K562 (cell line): ENCODE measurements around the gene NFATC2. TPM values are rescaled to one million over a fixed set of nuclear protein-coding genes. Genes with fewer than 3 reads are reported as not detected.

Source experiments
- FOXA1 ChIP-seq: fragments of 450-650 bp; IDR thresholded peaks from 2 replicates; pipeline ENCODE4 v1.6.1; 2016; ENCODE audit warnings: mild to moderate bottlenecking, borderline replicate concordance
- HDAC1 ChIP-seq, 2 experiments: fragments of 450-650 bp; IDR thresholded peaks; 2 replicates each; pipeline ENCODE4 v1.6.1; 2016 to 2017; ENCODE audit warnings: inconsistent platforms in 1 of 2, mild to moderate bottlenecking in 1 of 2, moderate library complexity in 1 of 2
- MITF ChIP-seq: IDR thresholded peaks from 2 replicates; pipeline ENCODE4 v1.6.1; 2014; ENCODE audit warnings: antibody characterized with exemption
- ZBTB8A ChIP-seq: fragments of 450-650 bp; IDR thresholded peaks from 2 replicates; pipeline ENCODE4 v1.6.1; 2018; ENCODE audit warnings: mild to moderate bottlenecking, moderate library complexity; ENCODE audit not compliant: partially characterized antibody
- ZNF408 ChIP-seq: fragments of 250-450 bp; sonication (Bioruptor Pico); IDR thresholded peaks from 2 replicates; pipeline ENCODE4 v1.4.0; 2020; ENCODE audit warnings: low read depth, mild to moderate bottlenecking, moderate library complexity
- ZNF79 ChIP-seq: fragments of 250-450 bp; sonication (Bioruptor Pico); IDR thresholded peaks from 2 replicates; pipeline ENCODE4 v1.4.0; 2020; ENCODE audit warnings: low read depth, mild to moderate bottlenecking, moderate library complexity
- ZSCAN29 ChIP-seq: fragments of 450-650 bp; IDR thresholded peaks from 2 replicates; pipeline ENCODE4 v1.6.1; 2017
- polyA plus RNA-seq, 8 experiments: library from polyadenylated mRNA; depleted of rRNA in 4 of 8; stranded (reverse) in 5 of 8; unstranded in 3 of 8; fragments of >200 nt; fragmentation: Nextera tagmentation in 2 of 8; fragmentation: Illumina TruSeq in 1 of 8; extraction: Ambion mirVana in 2 of 8; extraction: Trizol in 1 of 8; gene quantifications; 2 replicates each; pipeline versions ENCODE4 v1.2.1 to v1.2.3, GENCODE V29; 2011 to 2014; ENCODE audit warnings: inconsistent platforms in 1 of 8, missing spikeins in 1 of 8
- total RNA-seq, 7 experiments: library from RNA; depleted of rRNA in 6 of 7; stranded (reverse); fragments of >200 nt in 6 of 7; fragmentation: Illumina TruSeq in 2 of 7; extraction: Trizol in 2 of 7; gene quantifications; 2 replicates each; pipeline versions ENCODE4 v1.2.1 to v1.2.3, GENCODE V29; 2011 to 2021; ENCODE audit warnings: low replicate concordance in 1 of 7
- TF ChIP-seq, protein P1 (sequence below), 2 experiments: fragments of 450-650 bp; IDR thresholded peaks; 2 replicates each; pipeline ENCODE4 v1.6.1; 2016; ENCODE audit warnings: mild to moderate bottlenecking in 2 of 2, borderline replicate concordance in 1 of 2, low read depth in 1 of 2, moderate library complexity in 1 of 2
- TF ChIP-seq, protein P2 (sequence below), 2 experiments: fragments of 450-650 bp; conservative IDR thresholded peaks; 2 replicates each; pipeline ENCODE4 v1.6.1; 2017; ENCODE audit warnings: mild to moderate bottlenecking in 2 of 2, moderate library complexity in 2 of 2
- TF ChIP-seq, protein P3 (sequence below): sonication (generic); formaldehyde crosslinking; IDR thresholded peaks from 2 replicates; pipeline ENCODE4 v1.4.0; 2020; ENCODE audit warnings: mild to moderate bottlenecking, missing genetic modification reagents

Gene NFATC2
- total and polyA plus RNA-seq, 9 of the 15 experiments (the other 6 are each of a cell fraction or from before 2014, with no cell fraction given): 1.9 to 11.2 (median 3.0) TPM

DNA sequence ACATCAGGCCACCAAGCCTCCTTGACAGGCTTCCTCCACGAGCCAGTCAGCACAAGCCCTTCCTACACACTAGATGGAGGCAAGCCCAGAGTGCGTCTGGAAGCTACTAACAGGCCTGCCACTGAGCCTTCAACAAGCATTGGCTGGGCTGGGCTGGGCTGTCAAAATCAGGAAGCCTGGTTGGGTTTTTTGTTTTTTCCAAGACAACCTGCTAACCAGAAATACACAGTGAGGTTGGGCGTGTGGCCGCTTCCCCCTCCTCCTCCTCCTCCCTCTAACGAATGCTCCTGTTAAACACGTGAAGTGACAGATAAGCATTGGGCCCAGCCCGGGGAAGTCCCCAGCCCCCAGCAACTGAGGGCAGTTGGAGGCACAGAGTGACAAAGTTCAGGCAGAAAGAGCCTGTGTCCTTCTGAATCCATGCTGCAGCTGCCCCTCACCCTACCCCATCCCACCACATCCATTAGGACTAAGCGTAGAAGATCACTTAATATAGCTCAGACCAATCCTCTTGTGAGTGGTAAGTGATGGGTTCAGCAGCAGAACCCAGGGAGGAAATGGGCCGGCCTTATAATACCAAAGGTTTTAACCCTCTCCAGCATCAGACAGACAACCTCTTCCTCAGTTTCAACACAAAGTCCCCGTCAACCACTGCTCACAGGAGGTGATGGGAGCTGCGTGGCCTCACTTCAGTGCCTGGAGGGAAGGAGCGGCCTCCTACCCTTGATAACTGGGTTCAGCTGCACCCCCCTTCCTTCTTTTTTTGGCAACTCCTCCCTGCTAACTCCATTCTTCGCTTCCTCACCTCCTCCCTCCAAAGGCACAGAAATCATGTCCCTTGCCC is 1.1 kb downstream of the NFATC2 start (continued):
- TF ChIP-seq, protein P1, sequence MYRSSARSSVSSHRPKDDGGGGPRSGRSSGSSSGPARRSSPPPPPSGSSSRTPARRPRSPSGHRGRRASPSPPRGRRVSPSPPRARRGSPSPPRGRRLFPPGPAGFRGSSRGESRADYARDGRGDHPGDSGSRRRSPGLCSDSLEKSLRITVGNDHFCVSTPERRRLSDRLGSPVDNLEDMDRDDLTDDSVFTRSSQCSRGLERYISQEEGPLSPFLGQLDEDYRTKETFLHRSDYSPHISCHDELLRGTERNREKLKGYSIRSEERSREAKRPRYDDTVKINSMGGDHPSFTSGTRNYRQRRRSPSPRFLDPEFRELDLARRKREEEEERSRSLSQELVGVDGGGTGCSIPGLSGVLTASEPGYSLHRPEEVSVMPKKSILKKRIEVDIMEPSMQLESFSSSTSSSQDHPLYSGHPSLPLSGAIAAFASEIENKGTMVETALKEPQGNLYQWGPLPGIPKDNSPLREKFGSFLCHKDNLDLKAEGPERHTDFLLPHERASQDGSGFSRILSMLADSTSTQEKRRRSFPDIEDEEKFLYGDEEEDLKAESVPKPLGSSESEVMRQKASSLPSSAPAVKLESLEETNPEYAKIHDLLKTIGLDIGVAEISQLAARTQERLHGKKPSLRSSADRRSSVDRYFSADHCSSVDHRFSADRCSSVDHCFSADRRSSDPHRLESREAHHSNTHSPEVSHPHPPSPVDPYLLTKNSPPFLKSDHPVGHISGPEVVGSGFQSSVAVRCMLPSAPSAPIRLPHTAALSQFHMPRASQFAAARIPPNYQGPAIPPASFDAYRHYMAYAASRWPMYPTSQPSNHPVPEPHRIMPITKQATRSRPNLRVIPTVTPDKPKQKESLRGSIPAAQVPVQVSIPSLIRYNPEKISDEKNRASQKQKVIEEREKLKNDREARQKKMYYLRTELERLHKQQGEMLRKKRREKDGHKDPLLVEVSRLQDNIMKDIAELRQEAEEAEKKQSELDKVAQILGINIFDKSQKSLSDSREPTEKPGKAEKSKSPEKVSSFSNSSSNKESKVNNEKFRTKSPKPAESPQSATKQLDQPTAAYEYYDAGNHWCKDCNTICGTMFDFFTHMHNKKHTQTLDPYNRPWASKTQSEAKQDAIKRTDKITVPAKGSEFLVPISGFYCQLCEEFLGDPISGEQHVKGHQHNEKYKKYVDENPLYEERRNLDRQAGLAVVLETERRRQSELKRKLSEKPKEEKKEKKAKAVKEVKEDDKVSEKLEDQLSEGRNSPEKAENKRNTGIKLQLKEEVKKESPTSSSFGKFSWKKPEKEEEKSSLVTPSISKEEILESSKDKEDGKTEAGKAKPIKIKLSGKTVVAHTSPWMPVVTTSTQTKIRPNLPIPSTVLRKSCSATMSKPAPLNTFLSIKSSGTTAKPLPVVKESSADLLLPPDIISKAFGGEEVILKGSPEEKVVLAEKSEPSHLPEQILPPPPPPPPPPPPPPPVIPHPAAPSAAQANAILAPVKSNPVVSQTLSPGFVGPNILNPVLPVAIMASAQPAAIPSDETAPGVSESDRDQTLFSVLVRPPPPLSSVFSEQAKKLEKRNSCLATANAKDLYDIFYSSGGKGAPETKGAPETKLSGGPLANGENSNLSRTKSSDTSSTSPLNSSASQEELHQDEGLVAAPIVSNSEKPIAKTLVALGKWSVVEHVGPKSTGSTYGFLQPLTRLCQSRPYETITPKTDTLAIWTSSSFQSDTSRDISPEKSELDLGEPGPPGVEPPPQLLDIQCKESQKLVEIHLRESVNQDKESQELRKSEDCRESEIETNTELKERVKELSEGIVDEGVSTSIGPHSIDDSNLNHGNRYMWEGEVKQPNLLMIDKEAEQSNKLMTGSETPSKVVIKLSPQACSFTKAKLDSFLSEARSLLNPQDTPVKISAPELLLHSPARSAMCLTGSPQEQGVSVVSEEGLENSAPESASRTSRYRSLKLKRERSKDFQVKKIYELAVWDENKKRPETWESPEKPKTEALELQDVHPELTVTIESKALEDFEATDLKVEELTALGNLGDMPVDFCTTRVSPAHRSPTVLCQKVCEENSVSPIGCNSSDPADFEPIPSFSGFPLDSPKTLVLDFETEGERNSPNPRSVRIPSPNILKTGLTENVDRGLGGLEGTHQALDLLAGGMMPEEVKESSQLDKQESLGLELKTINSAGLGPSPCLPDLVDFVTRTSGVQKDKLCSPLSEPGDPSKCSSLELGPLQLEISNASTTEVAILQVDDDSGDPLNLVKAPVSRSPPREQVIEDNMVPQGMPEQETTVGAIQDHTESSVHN (IDR thresholded peaks at IDR 0.05; ENCODE audit: borderline replicate concordance in 1 of 2, low read depth in 1 of 2): 0 out of 4 replicates have a peak, but pooled peaks of 1 of the 2 experiments have one; percentile 36
- TF ChIP-seq ZBTB8A: no peak
- TF ChIP-seq, protein P2, sequence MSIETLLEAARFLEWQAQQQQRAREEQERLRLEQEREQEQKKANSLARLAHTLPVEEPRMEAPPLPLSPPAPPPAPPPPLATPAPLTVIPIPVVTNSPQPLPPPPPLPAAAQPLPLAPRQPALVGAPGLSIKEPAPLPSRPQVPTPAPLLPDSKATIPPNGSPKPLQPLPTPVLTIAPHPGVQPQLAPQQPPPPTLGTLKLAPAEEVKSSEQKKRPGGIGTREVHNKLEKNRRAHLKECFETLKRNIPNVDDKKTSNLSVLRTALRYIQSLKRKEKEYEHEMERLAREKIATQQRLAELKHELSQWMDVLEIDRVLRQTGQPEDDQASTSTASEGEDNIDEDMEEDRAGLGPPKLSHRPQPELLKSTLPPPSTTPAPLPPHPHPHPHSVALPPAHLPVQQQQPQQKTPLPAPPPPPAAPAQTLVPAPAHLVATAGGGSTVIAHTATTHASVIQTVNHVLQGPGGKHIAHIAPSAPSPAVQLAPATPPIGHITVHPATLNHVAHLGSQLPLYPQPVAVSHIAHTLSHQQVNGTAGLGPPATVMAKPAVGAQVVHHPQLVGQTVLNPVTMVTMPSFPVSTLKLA (conservative IDR thresholded peaks at IDR 0.05): peak; percentile 90 to 96
- no peak for TF ChIP-seq ZNF79 (CRISPR knock-in tag)
- peak; percentile 65; the same call in 1 of the 2 replicates for TF ChIP-seq MITF
- TF ChIP-seq, protein P3, sequence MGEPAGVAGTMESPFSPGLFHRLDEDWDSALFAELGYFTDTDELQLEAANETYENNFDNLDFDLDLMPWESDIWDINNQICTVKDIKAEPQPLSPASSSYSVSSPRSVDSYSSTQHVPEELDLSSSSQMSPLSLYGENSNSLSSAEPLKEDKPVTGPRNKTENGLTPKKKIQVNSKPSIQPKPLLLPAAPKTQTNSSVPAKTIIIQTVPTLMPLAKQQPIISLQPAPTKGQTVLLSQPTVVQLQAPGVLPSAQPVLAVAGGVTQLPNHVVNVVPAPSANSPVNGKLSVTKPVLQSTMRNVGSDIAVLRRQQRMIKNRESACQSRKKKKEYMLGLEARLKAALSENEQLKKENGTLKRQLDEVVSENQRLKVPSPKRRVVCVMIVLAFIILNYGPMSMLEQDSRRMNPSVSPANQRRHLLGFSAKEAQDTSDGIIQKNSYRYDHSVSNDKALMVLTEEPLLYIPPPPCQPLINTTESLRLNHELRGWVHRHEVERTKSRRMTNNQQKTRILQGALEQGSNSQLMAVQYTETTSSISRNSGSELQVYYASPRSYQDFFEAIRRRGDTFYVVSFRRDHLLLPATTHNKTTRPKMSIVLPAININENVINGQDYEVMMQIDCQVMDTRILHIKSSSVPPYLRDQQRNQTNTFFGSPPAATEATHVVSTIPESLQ (CRISPR knock-in tag): 0 out of 2 replicates have a peak, but pooled peaks have one; percentile 46
- no peak for TF ChIP-seq FOXA1
- TF ChIP-seq HDAC1 (IDR thresholded peaks at IDR 0.05): peak in 1 of 2 experiments; percentile 84; a peak in 2 of 4 replicates
- no peak for TF ChIP-seq ZNF408 (CRISPR knock-in tag)
- TF ChIP-seq ZSCAN29: no peak
